ENCODE results near the gene EMC8.

The EMC8 gene

DNA sequence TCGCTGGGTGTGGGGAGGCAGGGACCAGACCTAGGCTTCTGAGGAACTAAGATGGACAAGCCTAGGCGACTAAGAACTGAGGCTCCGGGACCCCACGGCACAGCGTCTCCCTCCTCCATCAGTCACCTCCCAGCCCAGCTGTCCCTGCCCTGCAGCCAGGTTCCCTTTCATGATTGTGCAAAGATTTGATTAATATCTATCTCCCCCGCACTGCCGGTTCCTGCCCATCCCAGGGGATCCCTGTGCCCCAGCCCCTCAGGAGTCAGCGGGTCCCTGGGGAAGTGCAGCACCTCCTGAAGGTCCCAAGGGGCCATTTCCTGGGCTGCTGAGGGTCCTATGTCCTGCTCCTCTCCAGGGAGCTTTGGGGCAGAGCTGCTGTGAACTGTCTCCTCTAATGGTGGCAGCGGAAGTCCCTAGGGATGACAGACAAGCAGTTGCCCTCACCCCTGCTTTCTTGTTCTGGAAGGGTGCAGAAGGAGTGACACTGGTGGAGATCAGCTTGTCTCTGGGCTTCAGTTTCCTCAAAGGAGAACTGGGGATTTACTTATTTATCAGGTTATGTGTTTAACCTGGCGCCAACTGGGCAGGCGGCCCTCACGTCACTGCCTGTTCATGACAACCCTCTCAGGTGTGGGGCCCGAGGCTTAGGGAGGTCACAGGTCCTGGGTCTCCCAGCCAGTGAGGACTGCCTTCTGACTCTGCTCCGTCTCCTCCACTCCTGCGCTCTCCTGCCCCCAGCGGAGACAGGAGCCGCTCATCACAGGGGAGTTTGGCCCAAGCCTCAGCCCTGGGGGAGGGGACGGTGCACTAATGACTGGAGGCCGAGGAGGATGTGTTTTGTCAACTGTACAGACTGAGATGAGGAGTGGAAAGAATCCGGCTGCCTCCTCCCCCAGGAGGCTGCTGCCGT is 46.6 kb downstream of the EMC8 start:
- peak; percentile 19 for DNase-seq

- no peak for DNase-seq
Measured at GRCh38 chr16:85751698-85752501, 47.4 kb downstream of the EMC8 start.

DNA sequence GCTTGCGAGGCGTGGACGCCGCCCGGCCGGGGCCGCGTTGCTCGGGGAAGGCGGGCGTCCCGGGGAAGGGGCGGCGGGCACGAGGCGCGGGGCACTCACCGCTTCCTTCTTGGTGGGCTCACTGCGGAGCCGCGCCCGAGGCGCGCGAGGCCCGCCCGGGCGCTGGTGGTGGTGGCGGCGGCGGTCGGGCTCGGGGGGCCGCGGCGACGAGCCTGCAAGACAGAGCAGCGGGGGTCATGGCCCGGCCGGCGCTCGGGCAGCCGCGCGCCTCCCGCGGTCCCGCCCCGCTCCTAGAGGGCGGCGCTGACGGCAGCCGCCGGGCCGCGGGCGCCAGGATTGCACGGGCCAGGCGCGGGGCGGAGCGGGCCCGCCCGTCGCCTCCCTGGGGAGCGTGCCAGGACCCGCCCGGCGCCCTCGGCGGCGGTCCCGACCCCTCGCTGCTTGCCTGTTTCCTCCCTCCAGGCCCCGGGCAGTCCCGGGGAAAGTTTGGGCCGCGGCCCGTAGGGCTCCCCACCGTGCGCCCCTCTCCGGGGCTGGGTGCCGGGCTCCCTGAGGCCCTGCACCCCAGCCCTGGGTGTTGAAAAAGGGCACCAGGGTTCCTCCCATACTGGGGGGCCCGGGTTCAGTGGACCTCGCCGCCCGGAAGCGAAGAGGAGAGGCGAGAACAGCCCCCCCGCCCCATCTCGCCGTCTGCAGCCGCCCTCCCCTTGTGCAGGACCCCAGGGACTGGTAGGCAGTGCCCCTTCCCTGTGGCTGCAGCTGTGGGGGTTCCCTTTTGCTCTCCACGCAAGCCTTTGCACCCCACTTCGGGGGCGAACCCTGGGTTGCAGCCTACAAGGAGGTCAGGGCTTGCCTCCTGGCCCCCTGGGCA is 48.3 kb downstream of the EMC8 start, which contains the start of gene C16orf74:
Gene C16orf74 (minus strand): TSS at position 270 of the 871 bp plus-strand sequence. CDS start 15,879 bp downstream, outside the sequence.
- DNase-seq: no peak

- DNase-seq: peak; percentile 27
Measured at GRCh38 chr16:85750146-85750826, 49.1 kb downstream of the EMC8 start.

GRCh38 chr16:85749771-85750145 is 49.6 kb downstream of the EMC8 start:
- DNase-seq: no peak

- DNase-seq: no peak
Measured at GRCh38 chr16:85746460-85747215, 52.7 kb downstream of the EMC8 start.

DNA sequence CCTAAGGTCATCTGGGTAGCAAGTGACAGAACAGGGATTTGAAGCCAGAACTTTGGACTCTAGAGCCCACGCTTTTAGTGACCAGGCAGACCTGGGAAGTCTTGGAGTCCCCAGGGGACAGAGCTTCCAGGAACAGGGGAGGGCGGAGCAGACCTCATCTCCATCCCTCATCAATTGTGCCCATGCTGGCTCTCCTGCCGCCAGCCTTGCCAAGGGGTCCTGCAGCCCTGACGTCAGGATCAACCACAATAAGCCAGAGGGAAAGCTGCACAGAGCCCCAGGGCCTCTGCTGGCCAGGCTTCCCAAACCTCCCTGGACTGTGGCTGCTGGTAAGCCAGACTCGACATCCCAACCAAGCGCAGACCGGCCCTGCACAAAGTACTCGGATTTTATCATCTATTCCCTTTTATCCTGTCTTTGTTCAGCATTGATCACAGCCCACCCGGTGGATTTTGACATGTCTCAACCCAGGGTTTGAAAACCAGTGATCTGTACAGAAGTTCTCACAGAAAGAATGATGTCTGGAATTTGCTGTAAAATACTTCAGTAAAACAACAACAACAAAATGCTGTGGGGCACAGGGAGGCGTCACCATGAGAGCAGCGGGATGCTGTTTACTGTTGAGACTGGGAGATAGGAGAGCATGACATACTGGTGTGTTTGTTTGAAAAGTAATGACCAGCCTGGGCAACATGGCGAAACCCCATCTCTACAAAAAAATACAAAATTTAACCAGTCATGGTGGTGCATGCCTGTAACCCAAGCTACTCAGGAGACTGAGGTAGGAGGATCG is 60.2 kb downstream of the EMC8 start:
- DNase-seq: no peak

- DNase-seq: no peak
Measured at GRCh38 chr16:85736921-85737320, 62.4 kb downstream of the EMC8 start.

DNA sequence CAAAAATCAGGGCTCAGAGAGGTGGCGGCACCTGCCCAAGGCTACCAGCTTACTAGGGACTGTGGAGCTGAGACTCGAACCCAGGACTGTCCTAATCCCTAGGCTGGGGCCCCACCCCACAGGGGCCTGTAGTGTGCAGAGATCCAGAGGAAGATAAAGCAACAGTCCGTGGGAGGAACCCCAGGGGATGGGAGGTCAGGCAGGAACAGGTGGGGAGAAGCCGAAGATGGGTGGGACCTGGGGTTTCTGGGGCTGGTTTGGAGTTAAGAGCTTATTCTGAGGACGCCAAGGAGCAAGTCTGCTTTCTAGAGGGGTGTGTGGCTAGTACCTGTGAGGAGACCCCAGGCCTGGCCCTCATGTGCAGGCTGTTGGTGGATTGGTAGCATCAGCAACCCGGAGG is 63.4 kb downstream of the EMC8 start:
- DNase-seq: no peak

- no peak for DNase-seq
Measured at GRCh38 chr16:85735225-85735635, 64.1 kb downstream of the EMC8 start.

GRCh38 chr16:85734311-85735017 is 64.9 kb downstream of the EMC8 start:
- no peak for DNase-seq

- DNase-seq: no peak
Measured at GRCh38 chr16:85733839-85734170, 65.5 kb downstream of the EMC8 start.

DNA sequence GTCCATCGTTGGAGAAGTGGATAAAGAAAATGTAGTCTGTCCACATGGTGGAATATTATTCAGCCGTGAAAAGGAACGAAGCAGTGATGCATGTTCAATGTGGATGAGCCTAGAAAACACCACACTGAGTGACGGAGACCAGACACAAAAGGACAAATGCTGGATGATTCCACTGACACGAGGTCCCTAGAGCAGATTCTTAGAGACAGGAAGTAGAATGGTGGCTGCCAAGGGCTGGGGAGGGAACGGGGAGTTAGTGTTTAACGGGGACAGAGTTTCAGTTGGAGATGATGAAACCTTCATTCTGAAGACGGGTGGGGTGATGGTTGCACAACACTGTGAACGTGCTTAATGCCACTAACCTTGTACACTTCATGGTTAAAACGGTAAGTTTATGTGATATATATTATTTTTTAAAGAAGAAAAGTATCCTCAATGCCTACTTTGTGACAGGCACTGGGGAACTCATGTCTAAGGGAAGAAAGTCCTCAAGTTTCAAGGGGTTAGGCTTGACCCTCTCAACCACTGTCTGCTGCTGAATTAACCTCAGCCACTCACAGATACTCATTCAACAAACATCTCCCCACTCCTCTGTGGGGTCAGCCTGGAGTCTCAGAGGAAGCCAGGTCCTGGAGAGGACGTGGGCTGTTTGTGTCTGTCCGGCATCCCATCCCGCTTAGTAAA is 66.0 kb downstream of the EMC8 start:
- no peak for DNase-seq

DNA sequence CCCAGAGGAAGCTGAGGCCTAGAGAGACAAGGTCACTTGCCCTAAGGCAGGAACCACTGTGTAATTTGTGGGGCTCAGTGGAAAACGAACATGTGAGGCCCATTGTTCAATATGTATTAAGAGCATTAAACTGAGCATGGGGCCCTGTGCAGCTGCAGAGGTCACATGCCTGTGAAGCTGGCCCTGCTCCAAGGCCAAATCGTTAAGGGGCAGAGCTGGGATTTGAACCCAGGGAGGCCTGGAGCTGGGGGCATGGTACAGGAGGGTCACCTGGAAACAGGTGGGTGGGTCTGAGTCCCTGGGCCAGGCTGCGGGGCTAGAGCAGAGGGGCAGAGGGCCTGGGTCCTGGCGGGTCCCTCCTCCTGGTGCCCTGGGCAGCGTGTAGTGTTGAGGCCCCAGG is 68.2 kb downstream of the EMC8 start:
- DNase-seq: no peak

DNA sequence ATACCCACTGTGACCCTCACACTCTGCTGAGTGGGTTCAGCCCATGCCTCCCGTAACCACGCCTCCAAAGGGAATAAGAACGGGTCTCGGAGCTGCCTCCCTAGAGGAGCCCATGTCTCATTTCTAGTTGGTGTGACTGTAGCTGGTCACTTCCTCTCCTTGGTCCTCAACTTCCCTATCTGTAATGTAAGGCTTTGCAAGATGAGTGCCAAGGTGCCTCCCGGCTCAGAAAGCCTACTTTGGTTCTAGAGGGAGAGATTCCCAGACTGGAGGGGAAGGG is 69.2 kb downstream of the EMC8 start:
- DNase-seq: no peak

- DNase-seq: no peak
Measured at GRCh38 chr16:85729452-85730185, 69.7 kb downstream of the EMC8 start.

DNA sequence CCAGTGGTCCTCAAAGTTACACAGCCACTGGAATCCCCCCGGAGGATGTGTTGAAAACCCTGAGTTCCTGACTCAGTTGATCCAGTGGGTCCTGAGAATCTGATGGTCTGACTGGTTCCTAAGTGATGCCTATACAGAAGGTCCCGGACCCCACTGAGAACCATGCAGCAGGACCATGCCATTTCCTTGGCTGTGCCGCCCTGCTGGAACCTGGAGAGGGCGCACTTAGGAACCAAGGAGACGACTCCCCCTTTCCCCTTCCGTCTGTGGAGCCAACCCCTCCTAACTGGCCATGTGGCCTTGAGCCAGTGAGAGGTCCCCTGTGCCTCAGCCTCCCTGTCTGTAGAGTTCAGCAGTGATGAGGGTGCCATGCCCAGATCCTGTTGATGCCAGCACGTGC is 70.5 kb downstream of the EMC8 start:
- no peak for DNase-seq
